GM15510 (cell line): ENCODE measurements around the gene HDAC8.

Experiments used
- POLR2A ChIP-seq: IDR thresholded peaks from 3 replicates; pipeline ENCODE4 v1.6.1; 2011; ENCODE audit warnings: borderline replicate concordance; ENCODE audit not compliant: insufficient read length; ENCODE audit errors: extremely low read depth

Gene HDAC8

GRCh38 chrX:72373136-72373535 lies 199.5 kb downstream of the HDAC8 start:
- TF ChIP-seq POLR2A = no peak

- no peak for TF ChIP-seq POLR2A
Observed at GRCh38 chrX:72372735-72373134, 199.9 kb downstream of the HDAC8 start.

DNA sequence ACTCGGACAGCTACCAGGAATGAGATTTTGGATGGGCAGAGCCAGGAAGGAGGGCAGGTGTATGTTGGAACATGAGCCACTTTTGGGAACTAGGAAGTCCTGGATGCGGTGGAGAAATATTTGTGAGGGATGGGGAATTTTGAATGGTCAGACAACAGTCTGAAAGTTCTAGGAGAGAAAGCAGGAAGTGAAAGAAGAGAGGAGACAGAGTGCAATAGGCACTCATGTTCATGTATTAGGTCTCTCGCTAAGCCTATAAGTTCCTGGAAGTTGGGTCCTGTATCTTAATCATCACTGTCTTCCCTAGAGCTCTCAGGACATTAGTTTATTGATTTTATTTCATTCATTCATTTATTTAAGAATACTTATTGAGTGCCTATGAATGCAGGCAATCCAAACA lies 201.2 kb downstream of the HDAC8 start:
- no peak for TF ChIP-seq POLR2A

DNA sequence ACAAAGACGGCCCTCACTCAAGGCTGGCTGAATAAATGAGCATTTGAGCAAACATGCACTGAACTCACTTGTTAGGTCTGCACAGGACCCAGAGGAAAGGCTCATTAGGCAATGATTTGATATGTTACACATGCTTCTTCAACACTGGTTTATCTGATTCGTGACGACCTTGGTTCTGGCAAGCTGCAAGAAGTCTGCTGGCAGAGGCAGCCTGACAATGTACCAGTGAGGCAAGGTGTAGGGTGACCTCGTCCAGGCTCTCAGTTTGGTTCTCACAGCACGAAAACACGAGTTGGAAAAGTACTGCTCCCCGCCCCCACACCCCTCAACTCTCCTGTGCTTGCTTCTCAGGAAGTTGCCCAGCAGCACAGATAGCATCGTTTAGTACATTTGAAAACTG lies 203.8 kb downstream of the HDAC8 start:
- no peak for TF ChIP-seq POLR2A

- TF ChIP-seq POLR2A = no peak
Observed at GRCh38 chrX:72367516-72367915, 205.1 kb downstream of the HDAC8 start.

GRCh38 chrX:72366701-72367454 lies 205.8 kb downstream of the HDAC8 start:
- no peak for TF ChIP-seq POLR2A

GRCh38 chrX:72366178-72366577 lies 206.5 kb downstream of the HDAC8 start:
- TF ChIP-seq POLR2A = no peak

DNA sequence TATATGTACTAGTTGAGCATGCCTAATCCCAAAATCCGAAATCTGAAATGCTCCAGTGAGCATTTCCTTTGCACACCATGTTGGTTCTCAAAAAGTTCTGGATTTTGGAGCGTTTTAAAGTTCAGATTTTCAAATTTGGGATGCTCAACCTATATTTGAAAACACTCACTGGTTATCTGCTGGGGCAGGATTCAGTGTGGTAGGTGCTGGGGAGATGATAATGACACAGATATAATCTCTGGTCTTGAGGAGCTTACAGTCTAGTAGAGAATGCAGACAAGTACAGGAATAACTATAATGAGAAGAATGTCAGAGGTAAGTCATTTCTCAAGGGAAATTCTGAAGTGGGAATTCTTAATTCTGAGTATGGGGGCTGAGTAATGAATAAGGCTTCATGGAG lies 207.5 kb downstream of the HDAC8 start:
- no peak for TF ChIP-seq POLR2A

- TF ChIP-seq POLR2A = no peak
Observed at GRCh38 chrX:72360326-72360725, 212.3 kb downstream of the HDAC8 start.

DNA sequence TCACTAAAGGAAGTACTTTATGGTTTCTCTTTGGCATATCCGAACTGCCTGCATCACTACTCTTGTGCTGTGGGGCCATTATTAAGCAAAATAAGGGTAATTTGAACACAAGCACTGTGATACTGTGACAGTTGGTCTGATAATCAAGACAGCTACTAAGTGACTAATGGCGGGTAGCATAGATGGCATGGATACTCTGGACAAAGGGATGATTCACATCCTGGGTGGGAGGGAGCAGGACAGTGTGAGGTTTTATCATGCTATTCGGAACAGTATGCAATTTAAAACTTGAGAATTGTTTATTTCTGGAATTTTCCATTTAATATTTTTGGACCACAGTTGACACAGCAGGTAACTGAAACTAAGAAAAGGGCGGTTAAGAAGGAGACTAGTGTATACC lies 214.3 kb downstream of the HDAC8 start:
- TF ChIP-seq POLR2A = no peak

- TF ChIP-seq POLR2A = no peak
Observed at GRCh38 chrX:72352786-72353185, 219.9 kb downstream of the HDAC8 start.

DNA sequence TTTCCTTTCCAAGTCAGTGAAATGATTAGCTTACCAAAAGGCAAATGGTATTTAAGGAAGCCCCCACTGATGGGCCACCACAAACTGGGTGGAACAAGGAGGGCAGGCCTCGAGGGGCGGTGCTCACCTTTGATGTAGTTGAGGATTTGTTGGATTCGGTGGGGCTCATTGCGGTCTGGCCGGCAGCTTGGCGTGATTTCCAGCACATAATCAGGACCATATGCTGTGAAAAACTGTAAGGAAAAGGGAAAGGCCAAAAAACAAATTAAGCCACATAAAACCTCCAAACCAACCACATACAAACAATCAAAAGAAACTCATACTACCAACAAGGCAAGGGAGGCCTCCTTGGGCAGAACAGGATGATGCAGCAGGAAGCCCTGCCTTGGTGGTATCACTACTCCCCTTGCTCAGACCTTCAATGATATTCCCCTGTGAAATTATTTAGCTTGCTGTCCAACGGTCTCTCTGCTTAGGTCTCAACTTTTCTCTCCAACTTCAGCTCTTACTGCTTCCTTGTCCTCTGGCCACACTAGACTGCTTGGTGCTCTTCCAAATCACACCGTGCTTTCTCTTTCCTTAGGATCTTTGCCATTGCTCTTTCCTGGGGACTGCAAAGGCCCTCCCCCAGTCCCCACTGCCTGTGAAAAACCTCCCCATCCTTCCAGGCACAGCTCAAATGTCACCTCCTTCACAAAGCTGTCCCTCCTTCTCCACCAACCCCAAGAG lies 220.9 kb downstream of the HDAC8 start:
- TF ChIP-seq POLR2A = no peak

GRCh38 chrX:72349190-72349589 lies 223.5 kb downstream of the HDAC8 start:
- TF ChIP-seq POLR2A = no peak

DNA sequence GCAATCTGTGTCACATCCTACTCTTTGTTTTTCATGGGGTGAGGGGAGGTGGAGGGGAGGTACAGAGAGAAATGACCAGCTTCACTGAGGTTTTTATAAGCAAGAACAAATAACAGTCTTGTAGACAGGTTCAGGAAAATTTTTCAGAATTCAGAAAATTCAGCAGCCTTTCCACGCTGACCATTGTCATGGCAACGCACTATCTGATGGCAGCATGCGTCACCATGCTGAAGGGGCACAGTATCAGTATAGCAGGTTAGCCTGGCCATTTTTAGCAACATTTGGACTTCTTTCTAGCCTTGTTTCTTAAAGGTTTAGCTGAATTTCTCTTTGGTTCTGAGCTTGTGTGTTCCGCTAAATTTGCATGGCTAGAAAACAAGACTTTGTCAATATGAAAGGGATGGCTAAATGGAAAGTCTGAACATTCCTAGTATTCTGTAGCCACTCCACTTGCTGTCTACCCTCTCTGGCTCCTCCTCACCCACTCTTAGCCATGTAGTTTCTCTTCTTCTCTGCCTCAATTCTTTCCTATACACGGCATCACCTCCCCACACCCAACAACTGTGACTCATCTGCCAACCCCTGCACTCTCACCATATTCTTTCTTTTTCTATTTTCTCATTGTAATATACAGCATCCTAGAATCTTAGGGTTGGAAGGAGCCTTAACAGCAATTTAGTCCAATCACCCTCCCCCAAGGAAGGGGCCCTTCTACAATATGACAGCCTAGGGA lies 224.2 kb downstream of the HDAC8 start:
- no peak for TF ChIP-seq POLR2A

DNA sequence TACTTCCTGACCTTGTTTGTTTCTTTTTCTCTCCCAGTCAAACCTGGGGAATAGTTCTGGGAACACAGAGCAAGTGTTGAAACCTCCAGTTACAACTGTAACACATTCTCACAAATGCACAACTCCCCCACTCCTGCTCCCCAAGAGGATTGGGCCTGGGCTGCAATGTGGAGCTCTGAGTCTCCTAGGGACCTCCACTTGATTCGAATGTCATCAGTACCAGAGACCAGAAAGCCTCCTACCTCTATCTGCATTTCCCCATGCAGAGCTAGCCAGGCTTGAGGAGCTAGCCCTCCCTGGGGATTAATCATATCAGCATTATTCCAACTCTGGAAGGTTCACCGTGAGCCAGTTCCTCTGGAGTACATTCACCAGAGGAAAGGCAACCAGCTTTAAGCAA lies 225.3 kb downstream of the HDAC8 start:
- TF ChIP-seq POLR2A = no peak

DNA sequence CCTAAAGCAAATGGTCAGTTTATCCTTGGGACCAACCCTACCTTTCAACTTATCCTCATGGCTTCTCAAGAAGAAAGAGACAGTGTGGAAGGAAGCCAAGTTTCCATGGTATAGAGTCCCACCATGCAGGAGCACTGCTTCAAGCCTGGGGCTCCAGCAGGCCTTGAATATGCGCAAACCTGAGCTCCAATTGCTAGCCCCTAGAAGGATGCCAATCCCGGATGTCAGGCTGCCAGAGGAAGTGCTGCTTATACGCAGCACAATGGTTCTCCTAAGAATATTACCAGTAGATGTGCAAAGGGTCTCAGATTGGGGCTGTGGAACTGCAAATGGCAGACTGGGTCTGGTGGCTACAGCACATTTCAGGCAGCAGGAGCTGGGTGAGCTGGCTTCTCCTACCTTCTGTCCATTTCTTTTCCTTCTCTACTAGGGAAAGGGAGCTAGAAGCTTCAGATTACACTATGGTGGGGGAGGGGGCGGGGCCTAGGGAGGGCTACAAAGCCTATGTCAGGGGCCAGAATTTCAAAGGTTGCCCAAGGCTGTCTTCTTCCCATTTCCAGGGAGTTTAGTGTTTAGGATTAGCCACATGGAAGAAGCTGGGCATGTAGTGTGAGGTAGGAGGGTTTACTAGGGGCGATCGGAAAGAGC lies 226.2 kb downstream of the HDAC8 start:
- no peak for TF ChIP-seq POLR2A

- no peak for TF ChIP-seq POLR2A
Observed at GRCh38 chrX:72340626-72341025, 232.0 kb downstream of the HDAC8 start.
